ENCODE measurements around the gene NUP133.
"Not testable (repeated sequence)": the region's sequence is repeated elsewhere in the genome, so short reads cannot be mapped to it uniquely, and the experiment has no call there.

The NUP133 gene

DNA sequence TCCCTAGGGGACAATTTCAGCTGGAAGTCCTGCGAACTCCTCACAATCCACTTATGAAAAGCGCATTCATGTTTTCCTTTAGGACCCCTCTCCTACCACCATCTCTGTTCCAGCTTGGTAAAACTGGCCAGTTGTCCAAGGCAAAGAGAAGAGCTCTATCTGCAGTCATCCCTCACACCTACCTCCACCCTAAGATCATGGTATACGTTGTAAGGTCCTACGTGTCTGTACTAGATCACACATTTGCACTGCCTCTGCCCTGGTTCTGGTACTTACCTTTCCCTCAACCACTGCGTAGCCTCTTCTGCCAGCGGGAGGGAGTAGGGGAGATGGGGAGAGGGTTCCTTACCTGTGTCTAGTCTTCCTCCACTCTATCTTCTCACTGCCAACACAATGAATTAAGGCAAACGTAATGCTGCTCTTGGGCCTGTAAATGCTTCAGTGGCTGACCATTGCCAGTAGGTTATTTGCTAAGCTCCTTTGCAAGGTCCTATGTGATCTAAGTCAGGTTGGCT lies 739 bp upstream of the NUP133 start:
- peak; percentile 52 for DNase-seq

DNA sequence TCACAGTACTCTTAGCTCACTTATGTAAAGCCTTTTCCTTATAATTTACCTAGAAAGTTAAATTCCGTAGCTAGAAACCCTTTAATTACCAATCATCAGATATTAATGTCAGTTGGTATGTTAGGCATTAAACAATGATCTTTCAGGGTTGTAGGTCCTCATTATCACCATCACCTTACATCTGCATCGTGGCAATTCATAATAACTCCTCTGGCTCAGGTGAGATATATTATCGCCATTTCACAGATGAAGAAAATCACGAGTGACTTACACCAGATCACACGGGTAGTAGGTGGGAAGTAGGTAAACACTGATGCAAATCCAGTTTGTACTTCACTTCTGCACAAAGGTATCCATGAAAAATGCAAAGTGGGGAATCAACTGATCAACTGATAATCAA lies 639 bp downstream of the NUP133 start:
- no peak for DNase-seq

DNA sequence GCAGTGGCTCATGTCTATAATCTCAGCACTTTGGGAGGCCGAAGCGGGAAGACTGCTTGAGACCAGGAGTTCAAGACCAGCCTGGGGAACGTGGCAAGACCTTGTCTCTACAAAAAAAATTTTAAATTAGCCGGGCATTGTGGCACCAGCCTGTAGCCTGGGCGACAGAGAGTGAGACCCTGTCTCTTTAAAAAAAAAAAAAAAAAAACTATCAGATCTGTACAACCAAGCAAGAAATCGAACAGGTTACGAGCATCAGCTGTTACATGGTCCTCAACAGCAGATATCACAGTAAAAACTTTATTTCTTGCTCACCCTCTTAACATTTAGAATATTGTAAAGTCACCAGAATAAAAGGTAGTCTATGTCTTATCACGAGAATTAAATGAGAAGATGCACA lies 1.5 kb downstream of the NUP133 start:
- no peak for DNase-seq

DNA sequence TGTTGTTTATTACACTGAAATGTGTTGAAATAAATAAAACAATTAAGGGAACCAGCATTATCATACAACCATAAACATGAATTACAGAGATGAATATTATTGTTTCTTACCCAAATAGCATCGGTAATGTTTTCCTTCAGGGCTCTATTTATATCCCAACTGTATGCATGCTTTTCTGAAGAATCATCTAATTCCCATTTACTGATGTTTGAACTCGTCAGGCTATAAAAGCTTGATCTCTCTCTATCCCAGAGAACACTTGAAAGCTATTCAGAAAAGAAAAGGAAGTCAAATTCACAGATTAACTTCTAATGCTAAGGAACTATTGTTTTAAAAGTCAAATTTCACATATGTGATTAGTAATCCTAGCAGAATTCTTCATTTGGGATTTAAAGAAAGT lies 12.4 kb downstream of the NUP133 start:
- no peak for DNase-seq

DNA sequence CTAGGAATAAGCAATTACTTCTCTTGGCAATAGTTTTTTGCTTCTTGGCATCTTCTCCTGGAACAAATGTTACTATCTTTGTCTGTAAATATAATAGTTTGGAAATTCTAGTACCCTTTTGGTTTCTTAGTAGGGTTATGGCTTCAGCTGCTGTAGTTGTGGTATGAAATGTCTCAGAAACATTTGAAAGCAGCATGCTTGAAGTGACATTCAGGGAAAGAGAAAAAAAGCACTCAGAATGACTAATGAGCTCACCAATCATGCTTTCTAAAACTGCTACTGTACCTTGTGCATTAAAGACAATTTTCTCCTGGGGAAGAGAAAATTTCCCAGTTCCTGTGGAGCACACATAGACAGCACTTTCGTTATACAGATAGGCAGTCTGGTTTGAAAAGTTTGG lies 21.0 kb downstream of the NUP133 start:
- DNase-seq = no peak

DNA sequence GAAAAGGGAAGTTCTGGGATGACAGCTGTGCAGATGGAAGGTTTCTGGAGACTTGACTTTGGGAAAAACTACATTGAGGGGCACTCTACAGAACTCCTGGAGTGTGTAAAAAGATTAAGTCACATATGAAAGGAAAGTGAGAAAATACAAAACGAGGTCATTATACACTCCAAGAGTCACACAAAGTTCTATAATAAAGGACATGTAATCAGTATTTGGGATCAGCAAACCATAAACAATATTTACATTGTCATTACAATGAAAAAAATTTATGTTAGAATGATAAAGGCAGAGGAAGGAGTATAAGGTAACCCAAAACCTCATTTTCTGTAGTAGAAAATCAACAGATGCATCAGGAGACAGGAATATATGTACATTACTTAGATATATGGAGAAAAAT lies 22.8 kb downstream of the NUP133 start:
- no peak for DNase-seq

DNA sequence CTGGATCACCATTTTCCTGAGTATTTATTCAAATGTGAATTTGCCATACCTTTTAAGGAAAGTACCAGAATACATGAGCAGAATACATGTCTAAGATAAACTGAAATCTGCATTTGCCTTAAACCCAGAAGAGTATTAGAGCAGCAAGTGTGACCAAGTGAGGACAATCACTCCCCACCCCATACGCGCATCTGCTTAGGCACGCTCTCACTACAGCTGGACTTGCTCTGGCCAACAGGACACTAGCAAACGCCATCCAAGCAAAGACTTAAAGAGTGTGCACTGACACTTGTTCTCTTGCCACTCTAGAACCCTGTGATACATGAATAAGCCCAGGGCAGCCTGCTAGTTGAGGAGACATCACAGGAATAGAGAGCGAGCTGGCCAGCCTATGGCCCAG lies 25.6 kb downstream of the NUP133 start:
- DNase-seq = no peak

DNA sequence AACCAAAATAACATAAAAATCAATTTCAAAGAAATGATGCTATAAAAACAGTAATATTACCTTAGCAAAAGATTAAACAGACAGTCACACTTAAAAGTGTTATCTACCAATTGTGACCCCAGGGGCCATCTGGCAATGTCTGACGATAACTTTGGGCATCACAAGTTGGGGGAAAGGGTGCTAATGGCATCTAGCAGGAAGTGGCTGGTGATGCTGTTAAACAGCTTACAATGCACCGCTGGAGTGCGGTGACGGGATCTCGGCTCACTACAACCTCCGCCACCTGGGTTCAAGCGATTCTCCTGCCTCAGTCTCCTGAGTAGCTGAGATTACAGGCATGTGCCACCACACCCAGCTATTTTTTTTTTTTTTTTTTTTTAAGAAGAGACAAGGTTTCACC lies 27.6 kb downstream of the NUP133 start:
- DNase-seq = no peak

DNA sequence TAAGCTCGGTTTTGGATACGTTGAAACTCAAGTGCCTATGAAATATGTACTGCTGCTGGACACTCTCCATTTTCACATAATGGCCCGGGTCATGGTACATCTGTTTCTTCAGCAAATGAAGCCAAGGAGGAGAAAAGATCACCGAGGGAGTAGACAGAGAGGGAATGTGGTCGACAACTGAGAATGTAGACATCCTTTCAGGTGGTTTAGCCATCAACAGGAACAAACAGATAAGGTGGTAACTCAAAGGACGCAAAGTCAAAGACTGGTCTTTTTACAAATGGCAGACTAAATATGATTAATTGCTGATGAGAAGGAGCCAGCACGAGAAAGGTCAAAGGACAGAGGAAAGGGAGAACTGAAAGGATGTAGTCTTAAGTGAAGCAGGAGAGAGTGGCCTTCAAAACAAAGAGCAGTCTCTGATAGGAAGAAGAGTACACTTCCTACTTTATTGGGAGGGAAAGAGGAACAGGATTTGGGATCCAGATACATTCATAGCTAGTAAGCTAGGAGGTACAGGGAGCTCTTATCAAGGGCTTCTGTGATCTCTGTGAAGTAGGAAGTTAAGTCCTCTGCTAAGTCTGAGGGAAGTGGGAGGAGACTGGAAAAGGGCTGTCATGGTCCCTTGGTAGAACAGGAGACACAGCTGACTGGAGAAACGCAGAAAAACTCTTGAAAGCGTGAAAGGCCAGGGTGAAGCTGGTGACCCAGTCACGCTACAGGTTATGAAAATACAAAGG lies 28.3 kb downstream of the NUP133 start:
- no peak for DNase-seq

DNA sequence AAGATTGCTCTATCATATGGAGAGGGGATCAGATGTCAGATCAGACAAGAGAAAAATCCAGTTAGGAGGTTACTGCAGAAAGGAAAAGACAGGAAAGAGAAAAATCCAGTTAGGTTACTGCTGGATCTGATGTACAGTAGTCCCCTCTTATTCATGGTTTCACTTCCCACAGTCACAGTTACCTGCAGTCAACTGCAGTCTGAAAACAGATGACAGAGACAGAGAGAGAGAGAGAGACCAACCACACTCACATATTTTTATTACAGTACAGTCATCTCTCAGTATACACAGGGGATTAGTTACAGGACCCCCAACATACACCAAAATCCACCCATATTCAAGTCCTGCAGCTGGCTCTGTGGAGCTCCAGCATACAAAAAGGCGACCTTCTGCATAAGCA lies 29.3 kb downstream of the NUP133 start:
- DNase-seq = no peak

DNA sequence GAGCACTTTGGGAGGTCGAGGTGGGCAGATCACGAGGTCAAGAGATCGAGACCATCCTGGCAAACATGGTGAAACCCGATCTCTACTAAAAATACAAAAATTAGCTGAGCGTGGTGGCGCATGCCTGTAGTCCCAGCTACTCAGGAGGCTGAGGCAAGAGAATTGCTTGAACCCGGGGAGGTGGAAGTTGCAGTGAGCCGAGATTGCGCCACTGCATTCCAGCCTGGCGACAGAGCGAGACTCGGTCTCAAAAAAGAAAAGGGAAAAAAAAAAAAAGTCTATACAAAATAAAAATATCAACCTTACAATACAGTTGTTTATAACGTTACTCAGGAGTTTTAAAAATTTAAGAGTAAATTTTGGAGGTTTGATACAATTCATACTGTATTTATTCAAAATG lies 32.3 kb downstream of the NUP133 start:
- DNase-seq = not testable (repeated sequence)

DNA sequence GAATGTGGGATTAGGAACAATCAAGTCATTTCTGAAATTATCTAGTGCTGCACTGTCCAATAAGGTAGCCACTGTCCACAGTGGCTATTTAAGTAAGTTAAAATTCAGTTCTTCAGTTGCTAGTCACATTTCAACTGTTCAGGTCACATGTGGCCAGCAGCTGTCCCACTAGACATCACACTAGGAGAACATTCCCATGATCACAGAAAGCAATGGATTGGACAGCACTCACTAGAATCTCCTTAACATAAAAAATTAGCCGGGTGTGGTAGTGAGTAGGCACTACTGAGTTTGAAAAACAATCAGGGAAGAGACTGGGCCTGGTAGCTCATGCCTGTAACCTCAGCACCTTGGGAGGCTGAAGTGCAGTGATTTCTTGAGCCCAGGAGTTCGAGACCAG lies 33.6 kb downstream of the NUP133 start:
- DNase-seq = no peak

DNA sequence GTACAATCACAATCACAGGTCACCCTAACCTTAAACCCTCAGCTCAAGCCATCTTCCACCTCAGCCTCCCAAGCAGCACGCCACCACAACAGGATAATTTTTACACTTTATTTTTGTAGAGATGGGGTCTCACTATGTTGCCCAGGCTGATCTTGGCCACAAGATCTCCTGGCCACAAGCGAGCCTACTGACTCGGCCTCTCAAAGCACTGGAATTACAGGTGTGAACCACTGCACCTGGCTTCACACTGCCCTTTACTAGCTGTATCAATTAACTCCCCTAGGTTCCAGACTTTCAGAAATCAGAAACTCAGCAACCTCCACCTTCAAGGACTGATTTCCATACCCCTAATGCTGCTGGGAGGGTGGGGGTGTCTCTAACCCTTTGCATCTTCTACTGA lies 37.0 kb downstream of the NUP133 start:
- DNase-seq = no peak

DNA sequence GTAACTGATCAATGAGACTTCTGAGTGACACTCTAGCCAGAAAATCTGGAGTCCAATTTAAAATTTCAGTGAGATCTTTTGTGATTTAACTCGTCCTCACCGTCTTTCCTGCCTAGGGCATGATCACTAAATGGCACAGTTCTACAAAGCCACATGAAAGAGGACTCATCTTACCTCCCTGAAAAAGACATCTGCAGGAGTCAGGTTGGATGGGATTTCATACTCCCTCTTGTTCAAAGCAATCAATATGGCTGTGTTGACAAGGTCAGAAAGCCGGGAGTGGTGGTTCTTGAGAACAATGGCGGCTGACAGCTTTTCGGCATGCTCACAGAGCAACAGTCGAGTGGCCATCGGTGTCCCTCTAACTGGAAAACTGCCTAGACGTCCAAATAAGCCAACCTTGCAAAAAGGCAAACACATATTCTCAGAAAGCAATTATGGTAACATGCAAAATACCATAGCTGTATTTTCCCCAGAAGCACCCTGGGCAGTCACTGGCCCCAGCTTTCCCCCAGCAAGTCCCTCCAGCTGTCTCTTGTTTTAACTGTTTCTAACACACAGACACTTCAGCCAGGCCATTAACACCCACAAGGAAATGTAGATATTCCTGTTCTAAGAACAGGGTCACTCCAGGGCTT lies 37.6 kb downstream of the NUP133 start:
- no peak for DNase-seq

DNA sequence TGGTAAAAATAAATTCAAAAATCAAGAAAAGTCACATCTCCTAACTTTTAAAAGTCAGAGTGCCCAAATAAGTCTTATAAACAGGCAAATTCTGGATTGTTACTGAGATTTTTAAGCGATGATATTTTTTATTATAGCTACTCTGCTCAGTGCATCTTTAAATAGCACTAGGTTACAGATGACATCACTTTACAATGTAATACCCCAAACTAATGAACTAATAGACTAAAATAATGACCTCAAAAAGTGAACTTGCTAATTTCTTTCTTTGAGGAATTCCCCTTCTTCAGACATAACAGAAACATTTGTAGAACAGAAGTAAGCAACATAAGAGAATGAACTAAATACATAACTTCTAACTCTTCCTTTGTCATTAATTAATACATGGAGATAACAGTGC lies 41.3 kb downstream of the NUP133 start:
- DNase-seq = no peak

DNA sequence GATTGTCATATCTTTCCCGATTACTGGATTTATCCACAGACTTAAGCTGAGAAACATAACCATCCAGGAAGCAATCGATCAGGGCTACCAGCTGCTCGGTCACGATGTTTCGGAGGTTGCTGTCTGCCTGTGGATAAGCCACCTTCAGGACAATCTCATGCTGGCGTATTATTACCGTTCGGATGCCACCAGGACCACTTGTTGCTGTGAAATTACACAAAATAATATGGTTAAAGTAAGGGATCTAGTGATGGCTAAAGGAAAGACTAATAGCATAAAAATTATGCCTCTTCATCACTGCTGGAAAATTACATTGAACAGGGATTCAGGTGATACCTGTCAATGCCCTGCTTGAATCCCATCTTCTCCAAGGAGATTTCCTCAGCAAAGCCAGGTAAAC lies 43.5 kb downstream of the NUP133 start:
- no peak for DNase-seq

DNA sequence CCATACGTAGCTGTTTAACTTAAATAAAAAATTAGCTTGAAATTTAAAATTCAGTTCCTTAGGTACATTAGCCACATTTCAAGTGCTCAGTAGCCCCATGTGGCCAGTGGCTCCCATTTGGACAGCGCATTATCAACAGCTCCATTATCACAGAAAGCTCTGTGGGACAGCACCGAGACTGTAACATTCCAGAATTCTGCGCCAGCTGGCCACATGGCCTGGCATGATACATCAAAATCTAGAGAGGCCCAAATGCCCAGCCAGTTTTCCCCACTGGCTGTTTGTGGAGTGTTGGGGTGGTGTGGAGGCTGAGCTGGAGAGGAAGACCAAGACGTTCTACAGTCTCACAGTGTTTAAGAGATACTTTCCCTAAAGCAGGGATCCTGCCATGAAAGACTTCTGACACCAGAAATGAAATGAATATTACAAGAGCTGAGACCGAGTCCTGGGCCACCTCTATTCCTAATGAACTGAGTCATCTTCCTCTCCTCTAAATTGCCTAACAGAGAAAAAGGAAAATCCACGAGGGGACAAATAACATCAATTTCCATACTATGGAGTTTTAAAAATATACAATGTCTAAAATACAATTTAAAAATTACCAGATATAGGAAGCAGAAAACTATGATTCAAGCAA lies 47.0 kb downstream of the NUP133 start:
- no peak for DNase-seq

DNA sequence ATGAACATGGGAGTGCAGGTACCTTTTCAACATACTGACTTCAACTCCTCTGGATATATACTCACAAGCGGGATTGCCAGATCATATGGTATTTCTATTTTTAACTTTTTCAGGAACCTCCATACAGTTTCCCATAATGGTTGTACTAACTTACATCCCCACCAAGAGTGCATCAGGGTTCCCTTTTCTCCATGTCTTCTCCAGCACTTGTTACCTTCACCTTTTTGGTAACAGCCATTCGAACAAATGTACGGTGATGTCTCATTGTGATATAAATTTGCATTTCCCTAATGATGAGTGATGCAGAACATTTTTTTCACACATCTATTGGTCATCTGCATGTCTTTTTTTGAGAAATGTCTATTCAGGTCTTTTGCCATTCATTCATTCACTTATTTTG lies 48.3 kb downstream of the NUP133 start:
- DNase-seq = no peak

DNA sequence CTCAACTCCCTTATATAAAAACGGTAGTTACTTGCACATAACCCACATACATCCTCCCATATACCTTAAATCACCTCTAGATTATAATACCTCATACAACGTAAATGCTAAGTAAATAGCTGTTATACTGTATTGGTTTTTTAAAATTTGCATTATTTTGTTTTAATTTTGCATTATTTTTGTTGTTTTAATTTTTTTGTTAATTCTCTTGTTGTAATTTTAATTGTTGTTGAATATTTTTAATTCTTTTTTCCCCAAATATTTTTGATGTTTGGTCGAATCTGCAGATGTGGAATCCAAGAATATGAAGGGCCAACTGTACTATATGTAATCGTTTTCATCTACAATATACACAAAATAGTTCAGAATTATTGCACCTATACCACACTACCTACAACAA lies 50.7 kb downstream of the NUP133 start:
- DNase-seq = no peak

DNA sequence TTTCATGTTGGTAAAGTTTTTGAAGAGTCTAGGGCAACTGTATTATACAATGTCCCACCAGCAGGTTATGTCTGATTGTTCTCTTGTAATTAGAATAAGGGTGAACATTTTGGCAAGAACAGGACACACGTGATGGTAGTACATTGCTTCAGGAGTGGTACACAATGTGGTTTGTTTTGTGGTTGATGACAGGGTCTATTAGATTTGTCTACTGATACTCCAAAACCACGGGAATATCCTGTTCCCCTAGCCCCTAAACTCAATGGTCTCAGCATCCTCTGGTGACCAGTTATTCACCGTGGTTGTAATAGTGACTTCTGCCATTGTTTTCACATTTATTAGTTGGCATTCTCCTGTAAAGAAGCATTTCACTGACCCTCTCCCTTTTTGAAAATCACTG lies 52.1 kb downstream of the NUP133 start:
- no peak for DNase-seq

DNA sequence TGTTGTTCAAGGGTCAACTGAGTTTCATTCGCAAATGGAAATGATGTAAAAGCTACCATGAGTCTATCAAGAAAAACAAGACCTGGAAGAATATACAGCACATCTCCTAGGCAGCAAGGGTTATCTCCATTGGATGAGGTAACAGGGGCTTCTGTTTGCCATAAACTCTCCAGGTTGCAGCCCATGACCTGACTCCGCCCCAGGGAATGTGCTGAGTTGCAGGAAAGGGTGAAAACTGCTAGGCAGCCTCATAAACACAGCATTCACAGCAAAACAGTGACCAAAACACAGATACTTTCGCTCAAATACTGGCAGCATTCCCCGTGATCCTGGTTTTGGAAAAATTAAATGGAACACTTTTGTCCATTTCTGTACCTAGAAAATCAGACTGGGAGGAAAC lies 54.1 kb downstream of the NUP133 start:
- no peak for DNase-seq

DNA sequence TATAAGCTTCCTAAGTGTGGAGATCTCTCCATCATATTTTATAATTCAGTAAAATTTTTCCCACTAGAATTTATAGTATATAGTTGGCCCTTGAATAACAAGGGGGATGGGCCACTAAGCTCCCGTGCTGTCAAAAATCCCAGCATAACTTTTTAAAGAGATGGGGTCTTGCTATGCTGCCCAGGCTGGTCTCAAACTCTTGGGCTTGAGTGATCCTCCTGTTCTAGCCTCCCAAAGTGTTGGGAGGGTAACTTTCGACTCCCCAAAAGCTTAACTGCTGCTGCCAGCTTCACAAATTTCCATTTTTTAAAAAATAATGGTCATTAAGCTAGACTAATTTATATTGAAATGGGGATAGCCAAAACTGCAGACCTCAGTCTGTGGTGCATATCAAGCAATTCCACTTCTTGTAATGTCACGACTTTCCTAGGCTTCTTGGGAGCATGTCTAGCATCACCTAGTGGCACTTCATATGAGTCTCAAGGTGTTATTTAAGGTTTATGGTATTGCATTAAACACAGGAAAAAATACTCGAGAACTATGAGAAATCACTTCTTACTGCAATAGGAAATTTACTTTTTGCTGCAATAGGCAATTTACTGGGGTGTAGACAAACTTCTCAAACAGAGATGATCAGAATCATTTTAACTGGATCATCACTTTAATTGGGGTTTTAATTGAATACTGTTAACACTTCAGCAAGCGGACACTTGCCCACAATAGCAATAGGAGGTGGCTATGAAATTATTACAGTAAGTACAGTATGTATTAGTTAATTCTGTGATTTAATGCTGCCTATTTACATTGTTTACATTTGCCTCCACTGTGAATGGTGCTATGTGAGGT lies 55.0 kb downstream of the NUP133 start:
- no peak for DNase-seq

DNA sequence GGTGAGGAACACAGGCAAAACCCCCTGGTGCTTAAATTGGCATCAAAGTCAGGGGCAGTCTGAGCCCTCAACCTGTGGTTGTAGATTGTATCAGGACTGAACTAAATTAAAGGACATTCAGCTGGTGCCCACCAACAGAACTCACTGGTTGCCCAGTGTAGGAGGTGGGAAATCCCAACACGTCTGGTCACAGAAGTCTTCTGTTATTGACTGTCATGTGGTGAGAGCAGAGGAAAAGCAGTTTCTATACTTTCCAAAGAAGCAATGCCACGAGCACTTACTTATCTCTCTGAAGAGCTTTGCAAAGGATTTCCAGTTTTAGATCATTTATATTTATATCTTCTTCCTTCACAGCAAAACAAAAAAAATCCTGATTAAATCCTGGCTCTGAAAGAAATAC lies 59.3 kb downstream of the NUP133 start:
- no peak for DNase-seq

All from activated CD8-positive, alpha-beta memory T cell treated with anti-CD3 and anti-CD28 coated beads, Interleukin-2, amount 50 U/mL, for 48 hours (primary cell).